ENCODE measurements around the gene CLEC4F. TPM values are rescaled to one million over a fixed set of nuclear protein-coding genes. Genes with fewer than 3 reads are reported as not detected.

CLEC4F gene
- total RNA-seq, 1 donor from 2014 or later = 0.49 TPM

- TF ChIP-seq POLR2AphosphoS5 (IDR thresholded peaks at IDR 0.05; ENCODE audit: insufficient read depth in 1 of 2, low read depth in 1 of 2) (no peak), POLR2A (IDR thresholded peaks at IDR 0.05) (no peak), CTCF (IDR thresholded peaks at IDR 0.05) (no peak)
- Histone ChIP-seq H3K4me3 (no peak overlapping the region), H3K9me3 (no peaks in the 10 kb centered on the region), H3K36me3 (no peaks in the 10 kb centered on the region), H3K27ac (no peak overlapping the region), H3K27me3 (peaks cover 2% of the 10 kb centered on the region), H3K4me1 (peaks cover 4% of the 10 kb centered on the region)
- intact Hi-C loops (cut with DNase I) = no loop called here
- no peak for DNase-seq (ENCODE audit: extremely low spot score in 2 of 2)
Measured at GRCh38 chr2:70772486-70773155, 47.8 kb downstream of the CLEC4F start.

- peaks cover 3% of the 10 kb centered on the region for H3K27me3 ChIP-seq
- TF ChIP-seq POLR2AphosphoS5 (IDR thresholded peaks at IDR 0.05; ENCODE audit: insufficient read depth in 1 of 2, low read depth in 1 of 2) = no peak
- no peak for TF ChIP-seq POLR2A (IDR thresholded peaks at IDR 0.05)
- no peak for TF ChIP-seq CTCF (IDR thresholded peaks at IDR 0.05)
- peaks cover 14% of the 10 kb centered on the region for H3K4me1 ChIP-seq
- intact Hi-C loops (cut with DNase I) = no loop called here
- H3K9me3 ChIP-seq = no peaks in the 10 kb centered on the region
- no peak for DNase-seq (ENCODE audit: extremely low spot score in 2 of 2)
- no peak overlapping the region for H3K4me3 ChIP-seq
- no peaks in the 10 kb centered on the region for H3K36me3 ChIP-seq
- H3K27ac ChIP-seq = no peak overlapping the region
Measured at GRCh38 chr2:70771446-70771845, 49.0 kb downstream of the CLEC4F start.

GRCh38 chr2:70769450-70769849, 50.9 kb downstream of the CLEC4F start:
- no peak for DNase-seq (ENCODE audit: extremely low spot score in 2 of 2)
- peaks cover 14% of the 10 kb centered on the region for H3K4me1 ChIP-seq
- intact Hi-C loops (cut with DNase I) = no loop called here
- H3K27me3 ChIP-seq = peaks cover 3% of the 10 kb centered on the region
- no peak overlapping the region for H3K4me3 ChIP-seq
- no peaks in the 10 kb centered on the region for H3K9me3 ChIP-seq
- TF ChIP-seq CTCF (IDR thresholded peaks at IDR 0.05) = no peak
- no peak for TF ChIP-seq POLR2AphosphoS5 (IDR thresholded peaks at IDR 0.05; ENCODE audit: insufficient read depth in 1 of 2, low read depth in 1 of 2)
- no peak for TF ChIP-seq POLR2A (IDR thresholded peaks at IDR 0.05)
- H3K27ac ChIP-seq = no peak overlapping the region
- H3K36me3 ChIP-seq = no peaks in the 10 kb centered on the region

- no peaks in the 10 kb centered on the region for H3K9me3 ChIP-seq
- H3K4me1 ChIP-seq = peaks cover 14% of the 10 kb centered on the region
- H3K27ac ChIP-seq = no peak overlapping the region
- intact Hi-C loops (cut with DNase I) = no loop called here
- TF ChIP-seq POLR2AphosphoS5 (IDR thresholded peaks at IDR 0.05; ENCODE audit: insufficient read depth in 1 of 2, low read depth in 1 of 2) (no peak), POLR2A (IDR thresholded peaks at IDR 0.05) (no peak), CTCF (IDR thresholded peaks at IDR 0.05) (no peak)
- H3K36me3 ChIP-seq = no peaks in the 10 kb centered on the region
- H3K27me3 ChIP-seq = peaks cover 3% of the 10 kb centered on the region
- DNase-seq (ENCODE audit: extremely low spot score in 2 of 2) = no peak
- no peak overlapping the region for H3K4me3 ChIP-seq
Measured at GRCh38 chr2:70768590-70769085, 51.8 kb downstream of the CLEC4F start.

All from vagina (tissue), 2 donors.